Endothelial cell (in vitro differentiated cells): ENCODE results near the gene OSBPL8. TPM values are rescaled to one million over a fixed set of nuclear protein-coding genes. Genes with fewer than 3 reads are reported as not detected.
A peak's percentile ranks its signal among the peaks of the same experiment; 100 is the strongest.

Experiments
- DNase-seq: peaks from one replicate; pipeline ENCODE4 v3.0.0; 2021; ENCODE audit warnings: low spot score
- H3K27ac Mint-ChIP-seq: one replicate; pipeline ENCODE4 v1.8.0; 2021; ENCODE audit warnings: mixed read lengths, inconsistent platforms; ENCODE audit not compliant: unreplicated experiment
- H3K27me3 Mint-ChIP-seq: one replicate; pipeline ENCODE4 v1.8.0; 2021; ENCODE audit warnings: mild to moderate bottlenecking, moderate library complexity, mixed read lengths, inconsistent platforms; ENCODE audit not compliant: unreplicated experiment
- H3K36me3 Mint-ChIP-seq: one replicate; pipeline ENCODE4 v1.8.0; 2021; ENCODE audit warnings: mild to moderate bottlenecking, low read depth, mixed read lengths, inconsistent platforms; ENCODE audit not compliant: unreplicated experiment
- H3K4me1 Mint-ChIP-seq: one replicate; pipeline ENCODE4 v1.8.0; 2021; ENCODE audit warnings: mild to moderate bottlenecking, mixed read lengths, inconsistent platforms; ENCODE audit not compliant: unreplicated experiment
- H3K4me3 Mint-ChIP-seq: one replicate; pipeline ENCODE4 v1.8.0; 2021; ENCODE audit warnings: mild to moderate bottlenecking, mixed read lengths, inconsistent platforms; ENCODE audit not compliant: unreplicated experiment
- H3K9me3 Mint-ChIP-seq: one replicate; pipeline ENCODE4 v1.8.0; 2021; ENCODE audit warnings: mixed read lengths, inconsistent platforms; ENCODE audit not compliant: unreplicated experiment
- CTCF ChIP-seq: fragments of 200-600 bp; sonication (generic); IDR thresholded peaks from one replicate; pipeline ENCODE4 v1.5.0; 2021; ENCODE audit warnings: antibody characterized with exemption; ENCODE audit not compliant: unreplicated experiment
- long read RNA-seq: library from polyadenylated mRNA; unstranded; transcript quantifications from one replicate; pipeline ENCODE4 v2.0.0, GENCODE V29; 2020; ENCODE audit not compliant: unreplicated experiment
- total RNA-seq: library from RNA; stranded (reverse); fragmentation: NEBNext Ultra II Directional; extraction: Animal tissue kit (Norgen Biotek cat#: 25700); gene quantifications from one replicate; pipeline ENCODE4 v1.2.1, GENCODE V29; 2021; ENCODE audit not compliant: unreplicated experiment

Gene OSBPL8
- 82.3 TPM for total RNA-seq
- long read RNA-seq, partial matches to known transcripts = 8 of 9 reads
- long read RNA-seq, other reads (novel, unspliced or antisense) = 1 of 9 reads

- Mint-ChIP-seq H3K36me3 (peaks cover 4% of the 10 kb centered on the region), H3K4me1 (peaks cover 17% of the 10 kb centered on the region), H3K4me3 (peak within 1 kb of the TSS; percentile 97), H3K9me3 (no peaks in the 10 kb centered on the region), H3K27me3 (no peaks in the 10 kb centered on the region), H3K27ac (peak within 1 kb of the TSS; percentile 95)
- TF ChIP-seq CTCF = no peak
- DNase-seq = peak; percentile 98
Measured at GRCh38 chr12:76559400-76560085, at the start of gene OSBPL8. TSS of gene OSBPL8 (minus strand) at chr12:76559771. CDS start at chr12:76487551, 72,220 bp downstream.

- H3K27ac Mint-ChIP-seq = no peak overlapping the region
- H3K9me3 Mint-ChIP-seq = no peaks in the 10 kb centered on the region
- peaks cover 4% of the 10 kb centered on the region for H3K4me1 Mint-ChIP-seq
- DNase-seq = no peak
- H3K36me3 Mint-ChIP-seq = no peaks in the 10 kb centered on the region
- no peak overlapping the region for H3K4me3 Mint-ChIP-seq
- no peak for TF ChIP-seq CTCF
- H3K27me3 Mint-ChIP-seq = no peaks in the 10 kb centered on the region
Measured at GRCh38 chr12:76608070-76608469, 48.5 kb upstream of the OSBPL8 start.

GRCh38 chr12:76595056-76595455 lies 35.5 kb upstream of the OSBPL8 start:
- TF ChIP-seq CTCF = no peak
- Mint-ChIP-seq H3K36me3 (no peaks in the 10 kb centered on the region), H3K27ac (no peak overlapping the region), H3K9me3 (no peaks in the 10 kb centered on the region), H3K27me3 (no peaks in the 10 kb centered on the region), H3K4me1 (no peaks in the 10 kb centered on the region), H3K4me3 (no peak overlapping the region)
- DNase-seq = no peak

- Mint-ChIP-seq H3K4me1 (no peaks in the 10 kb centered on the region), H3K27me3 (no peaks in the 10 kb centered on the region), H3K27ac (no peak overlapping the region), H3K36me3 (no peaks in the 10 kb centered on the region), H3K4me3 (no peak overlapping the region), H3K9me3 (no peaks in the 10 kb centered on the region)
- no peak for TF ChIP-seq CTCF
- no peak for DNase-seq
Measured at GRCh38 chr12:76591476-76591875, 31.9 kb upstream of the OSBPL8 start.

- DNase-seq = no peak
- no peak overlapping the region for H3K27ac Mint-ChIP-seq
- H3K36me3 Mint-ChIP-seq = no peaks in the 10 kb centered on the region
- TF ChIP-seq CTCF = no peak
- no peak overlapping the region for H3K4me3 Mint-ChIP-seq
- H3K27me3 Mint-ChIP-seq = no peaks in the 10 kb centered on the region
- H3K4me1 Mint-ChIP-seq = no peaks in the 10 kb centered on the region
- H3K9me3 Mint-ChIP-seq = no peaks in the 10 kb centered on the region
Measured at GRCh38 chr12:76590131-76590530, 30.6 kb upstream of the OSBPL8 start.
